Neural progenitor cell (in vitro differentiated cells): Measurements from ENCODE around the gene TTYH1.
"Not testable (repeated sequence)": the region's sequence is repeated elsewhere in the genome, so short reads cannot be mapped to it uniquely, and the experiment has no call there.

Source experiments
- CTCF ChIP-seq: fragments of 200-600 bp; sonication (generic); IDR thresholded peaks from 2 replicates; pipeline ENCODE4 v1.5.1; 2017; ENCODE audit warnings: antibody characterized with exemption, mild to moderate bottlenecking
- EZH2 ChIP-seq: fragments of 200-600 bp; sonication (generic); IDR thresholded peaks from 2 replicates; pipeline ENCODE4 v1.6.1; 2017; ENCODE audit warnings: antibody characterized with exemption, mild to moderate bottlenecking, moderate library complexity

GRCh38 chr19:54446349-54446748 lies 31.1 kb downstream of the TTYH1 start:
- TF ChIP-seq CTCF, EZH2: not testable (repeated sequence)
